ENCODE measurements around the gene ZNF586. TPM values are rescaled to one million over a fixed set of nuclear protein-coding genes. Genes with fewer than 3 reads are reported as not detected.

The ZNF586 gene
- total and polyA plus RNA-seq, 10 of the 15 experiments (the other 5 are each of a cell fraction or from before 2014, with no cell fraction given), result 3.9 to 24.2 (median 15.0) TPM

GRCh38 chr19:57748029-57748428, 21.4 kb upstream of the ZNF586 start:
- Histone ChIP-seq H4K20me1 (ENCODE audit: control insufficient read depth, insufficient read depth) (no peaks in the 10 kb centered on the region), H3K4me1 (ENCODE audit: control insufficient read depth, insufficient read depth, low read length) (no peaks in the 10 kb centered on the region), H3K36me3 (ENCODE audit: control insufficient read depth in 2 of 2, insufficient read depth in 2 of 2, low read length in 1 of 2) (peaks cover 10 to 39% of the 10 kb centered on the region in 2 experiments), H3K4me3 (peak overlapping the region; percentile 96), H3K27me3 (replicated peaks in 1 of 2; ENCODE audit: control insufficient read depth in 2 of 2, insufficient read depth in 2 of 2, low read length in 1 of 2) (no peaks in the 10 kb centered on the region), H3K9ac (ENCODE audit: control insufficient read depth, insufficient read depth, low read length) (no peak overlapping the region), H3K27ac (ENCODE audit: control insufficient read depth, insufficient read depth) (no peak overlapping the region), H3K79me2 (ENCODE audit: control insufficient read depth, insufficient read depth, low read length) (peaks cover 26% of the 10 kb centered on the region), H2AFZ (ENCODE audit: control insufficient read depth, low read depth, low read length) (no peak overlapping the region), H3K4me2 (ENCODE audit: control insufficient read depth, insufficient read depth) (peak overlapping the region; percentile 85), H3K9me3 (replicated peaks; ENCODE audit: control insufficient read depth, insufficient read depth, low read length) (peaks cover 45% of the 10 kb centered on the region)
- ChIA-PET SMC1A (ENCODE audit: uncharacterized antibody, unreplicated experiment) (interaction anchor here (1.1 to 1.7 kb wide), 3 partner anchors 8 to 72 kb away, joined by 3 to 7 read pairs (median 5); no protein-coding TSS in a partner anchor), CTCF (no interaction called here), RAD21 (ENCODE audit: unreplicated experiment) (no interaction called here), POLR2A (interaction anchor here (0.9 kb wide), 1 partner anchor 73 kb away, joined by 3 read pairs; no protein-coding TSS in a partner anchor)
- no TSS peak for BruUV-seq (replicated peaks)
- in situ Hi-C loops (cut with MboI), result no loop called here
- ATAC-seq (no peak), DNase-seq (ENCODE audit: low read depth, low spot score) (no peak), FAIRE-seq (no peak)
- no peak for TF ChIP-seq WRNIP1 (IDR thresholded peaks at IDR 0.05; ENCODE audit: borderline replicate concordance, low read depth, low read length)
- TF ChIP-seq CEBPB (IDR thresholded peaks at IDR 0.05; ENCODE audit: borderline replicate concordance in 1 of 2, low read depth in 2 of 2, low read length in 2 of 2), result no peak
- TF ChIP-seq JUND (IDR thresholded peaks at IDR 0.05; ENCODE audit: low read depth, low read length), result no peak
- no peak for TF ChIP-seq USF2 (IDR thresholded peaks at IDR 0.05; ENCODE audit: borderline replicate concordance, low read depth, low read length)
- no peak for TF ChIP-seq BHLHE40 (IDR thresholded peaks at IDR 0.05; ENCODE audit: borderline replicate concordance in 1 of 2, low read depth in 2 of 2, low read length in 1 of 2)
- no peak for TF ChIP-seq STAT1 (conservative IDR thresholded peaks at IDR 0.05)
- TF ChIP-seq ZNF274 (IDR thresholded peaks at IDR 0.05; ENCODE audit: insufficient read depth, insufficient read length), result no peak
- no peak for TF ChIP-seq MXI1 (IDR thresholded peaks at IDR 0.05; ENCODE audit: low read depth, low read length)
- TF ChIP-seq ZNF384 (IDR thresholded peaks at IDR 0.05; ENCODE audit: borderline replicate concordance, low read depth, low read length), result no peak
- no peak for TF ChIP-seq RCOR1 (conservative IDR thresholded peaks at IDR 0.05; ENCODE audit: low read depth, low read length)
- TF ChIP-seq, protein P1, sequence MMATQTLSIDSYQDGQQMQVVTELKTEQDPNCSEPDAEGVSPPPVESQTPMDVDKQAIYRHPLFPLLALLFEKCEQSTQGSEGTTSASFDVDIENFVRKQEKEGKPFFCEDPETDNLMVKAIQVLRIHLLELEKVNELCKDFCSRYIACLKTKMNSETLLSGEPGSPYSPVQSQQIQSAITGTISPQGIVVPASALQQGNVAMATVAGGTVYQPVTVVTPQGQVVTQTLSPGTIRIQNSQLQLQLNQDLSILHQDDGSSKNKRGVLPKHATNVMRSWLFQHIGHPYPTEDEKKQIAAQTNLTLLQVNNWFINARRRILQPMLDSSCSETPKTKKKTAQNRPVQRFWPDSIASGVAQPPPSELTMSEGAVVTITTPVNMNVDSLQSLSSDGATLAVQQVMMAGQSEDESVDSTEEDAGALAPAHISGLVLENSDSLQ (IDR thresholded peaks at IDR 0.05), result no peak
- no peak for TF ChIP-seq HCFC1 (IDR thresholded peaks at IDR 0.05; ENCODE audit: low read length)
- no peak for TF ChIP-seq BCL11A (IDR thresholded peaks at IDR 0.05; ENCODE audit: low read depth, low read length)
- no peak for TF ChIP-seq ATF7 (IDR thresholded peaks at IDR 0.05; ENCODE audit: low read depth)
- WGBS (ENCODE audit: insufficient coverage, insufficient replicate concordance, low lambda C conversion rate, missing lambda C conversion rate), result 80% methylated on average over 3 of the region's 3 CpGs
- intact Hi-C loops (cut with micrococcal nuclease; ENCODE audit: unreplicated experiment), result no loop called here
